ENCODE measurements around the gene SARM1. TPM values are rescaled to one million over a fixed set of nuclear protein-coding genes. Genes with fewer than 3 reads are reported as not detected.

Gene SARM1
- polyA plus RNA-seq, 1 donor from 2014 or later: 21.6 TPM

- H3K27me3 ChIP-seq (ENCODE audit: insufficient read depth, low read depth, low read length): no peaks in the 10 kb centered on the region
- no peaks in the 10 kb centered on the region for H3F3A ChIP-seq (ENCODE audit: insufficient read depth, low read length, poor library complexity, severe bottlenecking)
- TF ChIP-seq CTCF (IDR thresholded peaks at IDR 0.05; ENCODE audit: poor library complexity, severe bottlenecking) (no peak), RAD21 (conservative IDR thresholded peaks at IDR 0.05) (no peak), SMC3 (conservative IDR thresholded peaks at IDR 0.05; ENCODE audit: poor library complexity) (no peak), TAF1 (IDR thresholded peaks at IDR 0.05; ENCODE audit: low read depth) (no peak), REST (IDR thresholded peaks at IDR 0.05; ENCODE audit: borderline replicate concordance) (no peak), EZH2 (IDR thresholded peaks at IDR 0.05; ENCODE audit: borderline replicate concordance, insufficient read depth, low read length, poor library complexity, severe bottlenecking) (no peak), MXI1 (conservative IDR thresholded peaks at IDR 0.05; ENCODE audit: poor library complexity, severe bottlenecking) (no peak), EP300 (conservative IDR thresholded peaks at IDR 0.05; ENCODE audit: poor library complexity, severe bottlenecking) (no peak), POLR2AphosphoS5 (IDR thresholded peaks at IDR 0.05) (no peak)
- H3K9me3 ChIP-seq (ENCODE audit: low read length): no peaks in the 10 kb centered on the region
- H3K4me2 ChIP-seq (ENCODE audit: low read length): no peak overlapping the region
- H3K36me3 ChIP-seq (ENCODE audit: insufficient read depth, low read length): no peaks in the 10 kb centered on the region
- H2AFZ ChIP-seq (ENCODE audit: low read depth, low read length): no peak overlapping the region
- no peaks in the 10 kb centered on the region for H3K9me2 ChIP-seq (ENCODE audit: insufficient read depth, low read length)
- no peak overlapping the region for H3K27ac ChIP-seq (ENCODE audit: low read length)
- H3K4me3 ChIP-seq (ENCODE audit: low read length): no peak overlapping the region
- no peak overlapping the region for H3K9ac ChIP-seq (ENCODE audit: low read length)
- H3K79me2 ChIP-seq (replicated peaks; ENCODE audit: insufficient read depth, low read length): no peaks in the 10 kb centered on the region
- H4K20me1 ChIP-seq (ENCODE audit: insufficient read depth): no peaks in the 10 kb centered on the region
Measured at GRCh38 chr17:28388106-28388505, 16.6 kb downstream of the SARM1 start.

GRCh38 chr17:28390141-28390540, 18.6 kb downstream of the SARM1 start:
- no peak for TF ChIP-seq CTCF (IDR thresholded peaks at IDR 0.05; ENCODE audit: poor library complexity, severe bottlenecking)
- TF ChIP-seq EP300 (conservative IDR thresholded peaks at IDR 0.05; ENCODE audit: poor library complexity, severe bottlenecking): no peak
- TF ChIP-seq EZH2 (IDR thresholded peaks at IDR 0.05; ENCODE audit: borderline replicate concordance, insufficient read depth, low read length, poor library complexity, severe bottlenecking): no peak
- no peak for TF ChIP-seq REST (IDR thresholded peaks at IDR 0.05; ENCODE audit: borderline replicate concordance)
- TF ChIP-seq RAD21 (conservative IDR thresholded peaks at IDR 0.05): no peak
- TF ChIP-seq TAF1 (IDR thresholded peaks at IDR 0.05; ENCODE audit: low read depth): no peak
- no peak for TF ChIP-seq SMC3 (conservative IDR thresholded peaks at IDR 0.05; ENCODE audit: poor library complexity)
- no peak for TF ChIP-seq POLR2AphosphoS5 (IDR thresholded peaks at IDR 0.05)
- no peak for TF ChIP-seq MXI1 (conservative IDR thresholded peaks at IDR 0.05; ENCODE audit: poor library complexity, severe bottlenecking)
- no peak overlapping the region for H3K9ac ChIP-seq (ENCODE audit: low read length)
- H3K27ac ChIP-seq (ENCODE audit: low read length): no peak overlapping the region
- H2AFZ ChIP-seq (ENCODE audit: low read depth, low read length): no peak overlapping the region
- H3K79me2 ChIP-seq (replicated peaks; ENCODE audit: insufficient read depth, low read length): no peaks in the 10 kb centered on the region
- H3K4me2 ChIP-seq (ENCODE audit: low read length): no peak overlapping the region
- no peaks in the 10 kb centered on the region for H3K9me3 ChIP-seq (ENCODE audit: low read length)
- H4K20me1 ChIP-seq (ENCODE audit: insufficient read depth): no peaks in the 10 kb centered on the region
- no peaks in the 10 kb centered on the region for H3F3A ChIP-seq (ENCODE audit: insufficient read depth, low read length, poor library complexity, severe bottlenecking)
- peaks cover 5% of the 10 kb centered on the region for H3K36me3 ChIP-seq (ENCODE audit: insufficient read depth, low read length)
- no peaks in the 10 kb centered on the region for H3K9me2 ChIP-seq (ENCODE audit: insufficient read depth, low read length)
- H3K4me3 ChIP-seq (ENCODE audit: low read length): no peak overlapping the region
- H3K27me3 ChIP-seq (ENCODE audit: insufficient read depth, low read depth, low read length): no peaks in the 10 kb centered on the region
